Ectodermal cell (in vitro differentiated cells): ENCODE data around the gene SAXO2.
"Not testable (repeated sequence)": the region's sequence is repeated elsewhere in the genome, so short reads cannot be mapped to it uniquely, and the experiment has no call there.

Experiments
- H3K27ac ChIP-seq: 2 replicates; pipeline ENCODE4 v1.7.0; 2013; ENCODE audit warnings: mild to moderate bottlenecking, low read depth, low read length; ENCODE audit not compliant: insufficient read depth, poor library complexity, severe bottlenecking
- H3K27me3 ChIP-seq: 2 replicates; pipeline ENCODE4 v1.7.0; 2013; ENCODE audit warnings: mild to moderate bottlenecking, low read length; ENCODE audit not compliant: insufficient read depth, control insufficient read depth, poor library complexity, severe bottlenecking
- H3K36me3 ChIP-seq: one replicate; pipeline ENCODE4 v1.7.0; 2013; ENCODE audit warnings: low read length; ENCODE audit not compliant: control insufficient read depth, insufficient read depth
- H3K4me1 ChIP-seq: one replicate; pipeline ENCODE4 v1.7.0; 2013; ENCODE audit warnings: low read length; ENCODE audit not compliant: control insufficient read depth, insufficient read depth
- H3K4me3 ChIP-seq: 2 replicates; pipeline ENCODE4 v1.7.0; 2013; ENCODE audit warnings: low read depth, low read length, control low read depth; ENCODE audit not compliant: insufficient read depth
- H3K9me3 ChIP-seq: 2 replicates; pipeline ENCODE4 v1.7.0; 2013; ENCODE audit warnings: mild to moderate bottlenecking, low read length, moderate library complexity; ENCODE audit not compliant: control insufficient read depth
- WGBS, 2 experiments: methylation state at CpG; one replicate each; pipeline ENCODE4 v1.1.7; 2013; ENCODE audit warnings: missing lambda C conversion rate in 2 of 2; 5-methylcytosine and 5-hydroxymethylcytosine counted together

SAXO2 gene

GRCh38 chr15:82313446-82313845 lies 50.8 kb downstream of the SAXO2 start:
- WGBS, 2 experiments: 97 to 98% methylated on average over 2 of the region's 2 CpGs
- H3K36me3 ChIP-seq: no peaks in the 10 kb centered on the region

GRCh38 chr15:82313951-82314768 lies 51.5 kb downstream of the SAXO2 start:
- H3K9me3 ChIP-seq, H3K4me3 ChIP-seq, H3K27ac ChIP-seq, H3K27me3 ChIP-seq, H3K4me1 ChIP-seq, H3K36me3 ChIP-seq: not testable (repeated sequence)
- 92% methylated on average over 21 of the region's 21 CpGs for WGBS, 2 experiments

More at GRCh38 chr15:82313446-82313845, 50.8 kb downstream of the SAXO2 start:
- H3K9me3 ChIP-seq: no peaks in the 10 kb centered on the region
- H3K4me3 ChIP-seq: no peak overlapping the region
- no peaks in the 10 kb centered on the region for H3K27me3 ChIP-seq
- H3K4me1 ChIP-seq: no peaks in the 10 kb centered on the region
- no peak overlapping the region for H3K27ac ChIP-seq

- H3K27me3 ChIP-seq: no peaks in the 10 kb centered on the region
- H3K27ac ChIP-seq: no peak overlapping the region
- H3K4me1 ChIP-seq: no peaks in the 10 kb centered on the region
- WGBS, 2 experiments: 82 to 83% methylated on average over 9 of the region's 9 CpGs
- no peaks in the 10 kb centered on the region for H3K36me3 ChIP-seq
- no peak overlapping the region for H3K4me3 ChIP-seq
- H3K9me3 ChIP-seq: no peaks in the 10 kb centered on the region
Measured at GRCh38 chr15:82314769-82315518, 52.3 kb downstream of the SAXO2 start.

GRCh38 chr15:82315519-82316246 lies 53.1 kb downstream of the SAXO2 start:
- H3K4me1 ChIP-seq: no peaks in the 10 kb centered on the region
- H3K9me3 ChIP-seq: no peaks in the 10 kb centered on the region
- H3K4me3 ChIP-seq: no peak overlapping the region
- WGBS, 2 experiments: 94 to 95% methylated on average over 24 of the region's 24 CpGs
- H3K36me3 ChIP-seq: no peaks in the 10 kb centered on the region
- H3K27me3 ChIP-seq: no peaks in the 10 kb centered on the region
- H3K27ac ChIP-seq: no peak overlapping the region

- not testable (repeated sequence) for H3K27ac ChIP-seq, H3K4me3 ChIP-seq, H3K27me3 ChIP-seq, H3K36me3 ChIP-seq, H3K9me3 ChIP-seq, H3K4me1 ChIP-seq
- 92 to 94% methylated on average over 23 of the region's 23 CpGs for WGBS, 2 experiments
Measured at GRCh38 chr15:82316247-82317090, 53.9 kb downstream of the SAXO2 start.

GRCh38 chr15:82317091-82317489 lies 54.5 kb downstream of the SAXO2 start:
- H3K4me1 ChIP-seq: no peaks in the 10 kb centered on the region
- 91 to 92% methylated on average over 12 of the region's 12 CpGs for WGBS, 2 experiments
- no peaks in the 10 kb centered on the region for H3K27me3 ChIP-seq
- no peaks in the 10 kb centered on the region for H3K36me3 ChIP-seq
- no peak overlapping the region for H3K4me3 ChIP-seq
- H3K9me3 ChIP-seq: no peaks in the 10 kb centered on the region
- no peak overlapping the region for H3K27ac ChIP-seq

- not testable (repeated sequence) for H3K27ac ChIP-seq, H3K4me3 ChIP-seq, H3K36me3 ChIP-seq, H3K9me3 ChIP-seq, H3K27me3 ChIP-seq, H3K4me1 ChIP-seq
- WGBS, 2 experiments: 92 to 95% methylated on average over 7 of the region's 7 CpGs
Measured at GRCh38 chr15:82317516-82317915, 54.9 kb downstream of the SAXO2 start.

- not testable (repeated sequence) for H3K27ac ChIP-seq
- 92 to 93% methylated on average over 7 to 8 of the region's 8 CpGs for whole genome bisulfite sequencing, 2 experiments
Measured at GRCh38 chr15:82318281-82318680, 55.7 kb downstream of the SAXO2 start.

GRCh38 chr15:82319522-82320278 lies 57.1 kb downstream of the SAXO2 start:
- H3K27me3 ChIP-seq, H3K27ac ChIP-seq, H3K36me3 ChIP-seq, H3K9me3 ChIP-seq, H3K4me1 ChIP-seq, H3K4me3 ChIP-seq: not testable (repeated sequence)
- WGBS, 2 experiments: 91 to 93% methylated on average over 13 of the region's 19 CpGs

More at GRCh38 chr15:82318281-82318680, 55.7 kb downstream of the SAXO2 start:
- H3K9me3 ChIP-seq, H3K4me3 ChIP-seq, H3K4me1 ChIP-seq, H3K27me3 ChIP-seq, H3K36me3 ChIP-seq: not testable (repeated sequence)
